OCI-LY3 (cell line): ENCODE data around the gene SLC5A6.
A peak's percentile ranks its signal among the peaks of the same experiment; 100 is the strongest.

ENCODE experiments used
- H2AFZ ChIP-seq: fragments of 200-600, 300-600 bp; shearing (Covaris generic); 2 replicates; pipeline ENCODE4 v1.6.0; 2014; ENCODE audit warnings: antibody characterized with exemption, low read depth, low read length
- H3K27ac ChIP-seq: fragments of 200-600, 300-600 bp; sonication (generic); 2 replicates; pipeline ENCODE4 v1.5.1; 2014; ENCODE audit warnings: mild to moderate bottlenecking, low read length, moderate library complexity, mixed read lengths
- H3K27me3 ChIP-seq: fragments of 200-600, 300-600 bp; sonication (generic); 2 replicates; pipeline ENCODE4 v1.6.1; 2014; ENCODE audit warnings: low read depth, low read length, mixed read lengths
- H3K36me3 ChIP-seq: fragments of 200-600, 300-600 bp; sonication (generic); replicated peaks from 2 replicates; pipeline ENCODE3; 2014; ENCODE audit warnings: low read depth, low read length, mixed read lengths
- H3K4me1 ChIP-seq: fragments of 300-600, 200-600 bp; sonication (generic); 2 replicates; pipeline ENCODE4 v1.6.1; 2014; ENCODE audit warnings: low read length, mixed read lengths
- H3K4me2 ChIP-seq: fragments of 200-600, 300-600 bp; sonication (generic); 2 replicates; pipeline ENCODE4 v1.6.1; 2014; ENCODE audit warnings: low read length, mixed read lengths
- H3K4me3 ChIP-seq: fragments of 300-600, 200-600 bp; sonication (generic); 2 replicates; pipeline ENCODE4 v1.5.1; 2014; ENCODE audit warnings: antibody characterized with exemption, mild to moderate bottlenecking, low read length, moderate library complexity
- H3K79me2 ChIP-seq: fragments of 300-600, 200-600 bp; shearing (Covaris generic); 2 replicates; pipeline ENCODE4 v1.6.1; 2014; ENCODE audit warnings: mild to moderate bottlenecking, low read length, mixed read lengths
- H3K9ac ChIP-seq: fragments of 300-600, 200-600 bp; shearing (Covaris generic); 2 replicates; pipeline ENCODE4 v1.6.0; 2014; ENCODE audit warnings: mild to moderate bottlenecking, low read length, moderate library complexity
- H3K9me3 ChIP-seq: fragments of 200-600, 300-600 bp; shearing (Covaris generic); 2 replicates; pipeline ENCODE4 v1.6.1; 2014; ENCODE audit warnings: low read length, mixed read lengths; ENCODE audit not compliant: insufficient read depth
- H4K20me1 ChIP-seq: fragments of 200-600, 300-600 bp; sonication (generic); 2 replicates; pipeline ENCODE4 v1.6.1; 2016; ENCODE audit warnings: low read length, mixed read lengths; ENCODE audit not compliant: insufficient read depth
- EZH2phosphoT487 ChIP-seq: fragments of 200-600 bp; shearing (Covaris generic); IDR thresholded peaks from 2 replicates; pipeline ENCODE4 v1.6.1; 2018; ENCODE audit warnings: antibody characterized with exemption, mixed run types, low read depth
- TF ChIP-seq, protein P1 (sequence below): fragments of 200-600, 300-600 bp; sonication (generic); IDR thresholded peaks from 2 replicates; pipeline ENCODE4 v1.5.1; 2014; ENCODE audit warnings: antibody characterized with exemption, low read length, low read depth

SLC5A6 gene

GRCh38 chr2:27211943-27212625 lies at the start of gene SLC5A6, which contains the start of gene ATRAID:
SLC5A6 (minus strand) TSS chr2:27212268; CDS start chr2:27207650, 4,618 bp downstream.
ATRAID (plus strand) TSS chr2:27212041; CDS start chr2:27212369, 328 bp downstream.
- Histone ChIP-seq H3K27me3 (no peaks in the 10 kb centered on the region), H3K9me3 (no peaks in the 10 kb centered on the region), H4K20me1 (no peaks in the 10 kb centered on the region), H3K4me3 (peak within 1 kb of the TSS; percentile 88), H3K4me2 (peak within 1 kb of the TSS; percentile 92), H3K9ac (peak within 1 kb of the TSS; percentile 83), H3K4me1 (peaks cover 17% of the 10 kb centered on the region), H3K27ac (peak within 1 kb of the TSS; percentile 76), H3K79me2 (peaks cover 21% of the 10 kb centered on the region), H3K36me3 (peaks cover 19% of the 10 kb centered on the region), H2AFZ (peak within 1 kb of the TSS; percentile 78)
- TF ChIP-seq EZH2phosphoT487, result no peak
- TF ChIP-seq, protein P1, sequence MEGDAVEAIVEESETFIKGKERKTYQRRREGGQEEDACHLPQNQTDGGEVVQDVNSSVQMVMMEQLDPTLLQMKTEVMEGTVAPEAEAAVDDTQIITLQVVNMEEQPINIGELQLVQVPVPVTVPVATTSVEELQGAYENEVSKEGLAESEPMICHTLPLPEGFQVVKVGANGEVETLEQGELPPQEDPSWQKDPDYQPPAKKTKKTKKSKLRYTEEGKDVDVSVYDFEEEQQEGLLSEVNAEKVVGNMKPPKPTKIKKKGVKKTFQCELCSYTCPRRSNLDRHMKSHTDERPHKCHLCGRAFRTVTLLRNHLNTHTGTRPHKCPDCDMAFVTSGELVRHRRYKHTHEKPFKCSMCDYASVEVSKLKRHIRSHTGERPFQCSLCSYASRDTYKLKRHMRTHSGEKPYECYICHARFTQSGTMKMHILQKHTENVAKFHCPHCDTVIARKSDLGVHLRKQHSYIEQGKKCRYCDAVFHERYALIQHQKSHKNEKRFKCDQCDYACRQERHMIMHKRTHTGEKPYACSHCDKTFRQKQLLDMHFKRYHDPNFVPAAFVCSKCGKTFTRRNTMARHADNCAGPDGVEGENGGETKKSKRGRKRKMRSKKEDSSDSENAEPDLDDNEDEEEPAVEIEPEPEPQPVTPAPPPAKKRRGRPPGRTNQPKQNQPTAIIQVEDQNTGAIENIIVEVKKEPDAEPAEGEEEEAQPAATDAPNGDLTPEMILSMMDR, result no peak

- peaks cover 35% of the 10 kb centered on the region for H3K27me3 ChIP-seq
- no peaks in the 10 kb centered on the region for H4K20me1 ChIP-seq
- H3K4me1 ChIP-seq, result no peaks in the 10 kb centered on the region
- H3K9me3 ChIP-seq, result no peaks in the 10 kb centered on the region
- no peak overlapping the region for H3K27ac ChIP-seq
- TF ChIP-seq EZH2phosphoT487, result no peak
- TF ChIP-seq, protein P1, result no peak
- no peak overlapping the region for H3K9ac ChIP-seq
- H3K79me2 ChIP-seq, result no peaks in the 10 kb centered on the region
- peak overlapping the region; percentile 82 for H3K4me2 ChIP-seq
- H2AFZ ChIP-seq, result no peak overlapping the region
- no peaks in the 10 kb centered on the region for H3K36me3 ChIP-seq
- H3K4me3 ChIP-seq, result peak overlapping the region; percentile 81
Measured at GRCh38 chr2:27261241-27261925, 49.3 kb upstream of the SLC5A6 start.

DNA sequence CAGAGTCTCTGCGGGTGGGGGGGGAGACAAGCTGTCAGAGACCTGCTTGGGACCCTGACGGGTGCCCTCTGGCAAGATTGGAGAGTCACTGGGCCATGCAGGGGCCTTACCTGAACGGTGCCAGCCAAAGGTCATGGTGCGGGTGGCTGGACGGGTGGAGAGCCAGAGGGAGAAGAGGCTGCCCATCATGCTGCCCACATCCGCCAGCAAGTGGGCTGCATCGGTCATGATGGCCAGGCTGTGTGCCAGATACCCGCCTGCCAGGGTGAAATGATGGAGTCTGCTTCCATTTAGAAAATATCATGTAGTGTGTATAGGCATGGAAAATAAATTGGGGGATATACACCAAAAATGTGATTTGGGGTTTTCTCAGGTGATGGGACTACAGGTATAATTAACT lies 46.0 kb upstream of the SLC5A6 start:
- H3K4me2 ChIP-seq, result no peak overlapping the region
- H3K27me3 ChIP-seq, result peaks cover 24% of the 10 kb centered on the region
- H2AFZ ChIP-seq, result no peak overlapping the region
- TF ChIP-seq, protein P1, result no peak
- no peak for TF ChIP-seq EZH2phosphoT487
- no peak overlapping the region for H3K4me3 ChIP-seq
- H3K9ac ChIP-seq, result no peak overlapping the region
- no peaks in the 10 kb centered on the region for H4K20me1 ChIP-seq
- no peak overlapping the region for H3K27ac ChIP-seq
- H3K79me2 ChIP-seq, result no peaks in the 10 kb centered on the region
- H3K36me3 ChIP-seq, result no peaks in the 10 kb centered on the region
- no peaks in the 10 kb centered on the region for H3K4me1 ChIP-seq
- no peaks in the 10 kb centered on the region for H3K9me3 ChIP-seq

- Histone ChIP-seq H3K4me2 (no peak overlapping the region), H3K36me3 (no peaks in the 10 kb centered on the region), H3K4me3 (no peak overlapping the region), H3K9ac (no peak overlapping the region), H4K20me1 (no peaks in the 10 kb centered on the region), H2AFZ (no peak overlapping the region), H3K79me2 (no peaks in the 10 kb centered on the region), H3K27ac (no peak overlapping the region), H3K27me3 (peaks cover 19% of the 10 kb centered on the region), H3K9me3 (no peaks in the 10 kb centered on the region), H3K4me1 (peaks cover 2% of the 10 kb centered on the region)
- TF ChIP-seq EZH2phosphoT487, result no peak
- TF ChIP-seq, protein P1, result no peak
Measured at GRCh38 chr2:27256855-27257454, 44.9 kb upstream of the SLC5A6 start.
